HL-60/S4 treated with retinoic acid at 250 ng/mL for 4 days and 3 days (cell line): ENCODE measurements around the gene ZFYVE19.

Experiments used
- in situ Hi-C: fragments of 300-500 bp; cut with MboI; formaldehyde crosslinking; loops from 2 replicates; pipeline ENCODE4 v1.7.0; 2022; ENCODE audit warnings: low sequenced_read_pairs

ZFYVE19 gene

DNA sequence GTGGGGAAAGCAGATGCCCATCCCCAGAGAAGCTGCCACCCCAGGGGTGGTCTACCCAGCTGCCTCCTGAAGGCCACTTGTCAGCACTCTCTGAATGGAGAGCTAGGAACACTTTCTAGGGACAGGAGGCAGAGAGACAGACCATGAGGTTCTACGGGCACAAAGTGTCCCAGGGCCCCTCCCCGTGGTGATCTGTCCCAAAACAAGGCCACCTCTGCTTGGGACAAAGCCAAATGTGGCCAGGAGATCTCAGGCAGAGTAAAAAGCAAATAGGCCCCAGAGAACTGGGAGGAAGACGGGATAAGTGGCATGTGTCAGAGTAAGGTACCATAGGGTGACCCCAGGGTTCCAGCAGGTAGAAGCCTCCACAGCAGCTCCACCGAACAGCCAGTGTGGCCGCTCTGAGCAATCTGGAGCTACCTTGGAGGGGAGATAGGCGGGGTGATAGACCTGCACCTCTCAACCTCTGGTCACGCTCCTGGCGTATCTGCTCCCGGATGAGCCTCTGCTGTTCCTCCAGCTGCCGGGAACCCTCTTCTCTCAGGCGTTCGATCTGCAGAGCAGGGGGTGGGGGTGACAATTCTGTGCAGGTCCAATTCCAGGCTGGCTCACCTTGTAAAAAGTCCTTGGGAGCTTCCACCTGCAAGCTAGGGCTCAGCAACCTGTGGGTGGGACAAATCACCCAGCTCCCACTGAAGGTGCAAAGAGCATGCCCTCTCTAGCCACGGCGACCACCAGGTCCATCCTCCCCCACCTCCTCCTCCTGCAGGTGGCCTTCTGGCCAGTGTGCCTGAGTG lies 31.0 kb upstream of the ZFYVE19 start:
- in situ Hi-C loops, result no loop called here

DNA sequence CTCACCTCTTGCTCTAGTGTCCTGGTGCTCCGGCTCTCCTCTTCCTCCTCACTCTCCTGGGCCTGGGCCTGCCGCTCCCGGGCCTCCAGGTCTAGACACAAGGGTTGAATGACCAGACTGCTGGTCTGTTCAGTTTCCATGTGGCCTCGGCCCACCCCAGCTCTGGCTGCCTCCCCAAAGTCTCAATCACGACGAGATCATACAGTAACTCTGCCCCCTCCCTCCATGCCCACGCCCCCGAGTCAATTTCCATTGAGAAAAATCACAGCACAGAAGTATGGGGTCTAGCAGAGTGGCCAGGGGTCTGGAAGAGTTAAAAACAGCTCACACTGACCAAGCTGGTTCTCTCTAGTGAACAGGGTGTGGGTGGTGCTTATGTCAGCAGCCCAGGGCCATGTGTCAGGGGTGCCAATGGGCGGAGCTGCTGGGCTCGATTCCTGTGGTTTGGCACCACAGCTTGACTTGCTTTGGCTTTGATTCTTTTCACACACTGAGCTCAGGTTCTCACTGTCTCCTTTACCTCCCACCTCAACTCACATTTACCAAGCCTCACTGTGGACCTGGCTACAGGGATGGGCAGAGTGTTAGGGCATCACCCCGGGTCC lies 30.2 kb upstream of the ZFYVE19 start:
- in situ Hi-C loops, result no loop called here

DNA sequence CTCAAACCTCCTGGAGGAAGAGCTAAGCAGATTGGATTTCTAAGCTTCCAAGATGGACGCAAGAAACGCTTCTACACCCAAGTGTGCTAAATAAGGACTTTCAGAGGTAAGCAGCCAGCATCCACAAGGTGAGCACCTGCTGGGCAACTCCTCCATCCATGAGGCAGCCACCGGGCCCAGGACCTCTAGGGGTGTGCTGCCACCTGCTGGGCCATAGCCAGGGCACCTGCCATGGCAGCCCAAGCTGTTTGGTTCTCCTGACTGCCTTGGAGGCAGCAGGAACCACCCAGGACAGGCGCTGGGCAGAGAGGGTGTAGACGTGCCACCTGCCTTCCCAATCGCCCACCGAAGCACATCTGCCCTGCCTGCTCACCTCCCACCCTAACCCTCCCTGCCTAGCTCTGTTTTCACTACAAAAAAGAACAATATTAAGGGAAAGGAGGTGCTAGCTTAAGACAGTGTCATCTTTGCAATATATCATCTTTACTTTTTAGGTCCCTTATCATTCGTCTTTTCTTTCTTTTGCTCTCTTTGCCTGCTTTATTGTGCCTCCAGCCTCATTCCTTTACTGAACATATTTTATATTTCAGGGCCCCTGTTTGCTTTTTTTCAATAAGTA lies 24.2 kb upstream of the ZFYVE19 start:
- in situ Hi-C loops, result no loop called here

DNA sequence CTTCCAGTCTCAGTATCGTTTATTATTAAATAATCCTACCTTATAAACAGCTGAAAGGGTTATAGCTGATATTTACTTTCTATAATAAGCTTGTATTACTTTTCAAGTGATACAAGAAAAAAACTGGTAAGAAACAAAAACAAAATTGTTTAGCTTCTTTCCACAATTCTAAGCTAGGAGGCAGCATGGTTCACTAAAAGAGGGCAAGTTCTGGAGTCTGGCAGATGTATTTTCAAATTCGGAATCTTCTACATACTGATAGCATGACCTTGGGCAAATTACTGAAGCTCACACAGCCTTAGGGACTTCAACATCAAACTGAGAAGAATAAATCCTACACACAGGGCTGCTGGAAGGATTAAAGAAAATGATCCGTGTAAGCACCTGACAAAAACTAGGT lies 21.7 kb upstream of the ZFYVE19 start:
- in situ Hi-C loops, result no loop called here

DNA sequence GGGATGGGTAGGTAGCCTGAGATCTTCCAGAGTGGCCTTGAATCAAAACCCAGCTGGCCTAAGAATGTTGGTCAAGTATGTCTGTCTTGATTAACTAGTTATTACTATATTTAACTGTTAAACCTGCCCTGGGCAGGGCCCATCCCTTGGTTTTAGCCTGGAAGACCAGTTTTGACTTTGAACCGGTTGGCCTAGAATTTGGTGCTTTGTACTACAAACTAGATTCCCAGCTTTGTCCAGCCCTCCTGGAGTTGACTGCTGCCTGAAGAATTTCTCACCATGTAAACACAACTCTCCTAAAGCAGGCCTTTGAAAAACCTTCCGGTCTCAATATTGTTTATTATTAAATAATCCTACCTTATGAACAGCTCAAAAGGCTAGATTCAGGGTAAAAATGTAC lies 21.1 kb upstream of the ZFYVE19 start:
- in situ Hi-C loops, result no loop called here

DNA sequence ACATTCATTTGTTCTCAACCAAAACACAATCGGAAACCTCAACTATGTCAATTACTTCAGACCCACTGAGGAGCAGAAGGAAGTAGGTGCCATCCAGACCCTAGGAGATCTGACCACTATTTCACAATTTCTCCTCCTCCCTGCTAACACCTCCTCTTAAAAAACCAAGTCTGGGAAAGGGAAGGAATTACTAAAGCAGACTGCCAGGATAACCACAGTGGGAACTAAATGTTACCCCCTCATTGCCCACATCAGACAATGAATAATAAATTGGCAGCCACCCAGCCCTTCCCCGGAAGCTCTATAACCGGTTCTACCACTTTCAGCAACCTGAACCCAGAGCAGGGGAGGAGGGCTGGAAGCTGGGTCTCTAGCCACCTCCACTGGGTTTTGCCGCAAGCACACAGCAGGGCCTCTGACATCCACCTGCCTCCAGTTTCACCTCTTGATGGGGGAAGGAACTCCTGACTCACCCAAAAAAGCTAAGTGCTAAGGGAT lies 19.5 kb upstream of the ZFYVE19 start:
- in situ Hi-C loops, result no loop called here

DNA sequence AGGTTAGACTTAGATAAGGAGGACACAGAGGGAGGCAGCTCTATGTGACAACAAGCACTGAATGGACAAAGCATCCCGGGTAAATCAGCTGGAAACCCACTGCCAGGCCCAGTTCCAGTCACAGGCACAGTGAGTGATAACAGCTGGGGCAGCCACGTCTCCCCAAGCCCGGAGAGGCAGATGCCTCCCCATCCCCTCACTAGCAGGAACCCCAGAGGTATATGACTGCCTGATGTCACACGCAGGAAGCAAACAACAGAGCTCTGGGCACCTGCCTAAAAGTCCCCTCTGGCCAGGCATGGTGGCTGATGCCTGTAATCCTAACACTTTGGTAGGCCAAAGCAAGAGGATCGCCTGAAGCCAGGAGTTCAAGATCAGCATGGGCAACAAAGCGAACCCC lies 18.9 kb upstream of the ZFYVE19 start:
- in situ Hi-C loops, result no loop called here

DNA sequence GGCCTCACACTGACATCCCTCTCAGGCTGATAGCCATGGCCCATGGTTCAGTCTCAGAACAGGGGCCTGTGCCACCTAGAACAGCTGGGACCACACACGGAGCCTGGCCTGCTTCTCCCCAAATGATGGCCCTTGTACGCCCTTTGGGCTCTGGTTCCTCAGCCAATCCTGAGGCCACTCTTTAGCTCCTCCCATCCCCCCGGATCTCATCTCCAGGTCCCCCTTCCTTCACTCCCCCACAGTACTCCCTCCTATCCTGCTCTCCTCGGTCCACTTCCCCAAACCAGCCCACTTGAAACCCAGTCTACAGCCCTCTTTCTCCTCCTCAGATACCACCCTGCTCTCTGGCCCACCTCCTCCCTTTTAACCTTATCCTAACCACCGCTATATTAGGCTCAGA lies 17.8 kb upstream of the ZFYVE19 start:
- in situ Hi-C loops, result no loop called here

DNA sequence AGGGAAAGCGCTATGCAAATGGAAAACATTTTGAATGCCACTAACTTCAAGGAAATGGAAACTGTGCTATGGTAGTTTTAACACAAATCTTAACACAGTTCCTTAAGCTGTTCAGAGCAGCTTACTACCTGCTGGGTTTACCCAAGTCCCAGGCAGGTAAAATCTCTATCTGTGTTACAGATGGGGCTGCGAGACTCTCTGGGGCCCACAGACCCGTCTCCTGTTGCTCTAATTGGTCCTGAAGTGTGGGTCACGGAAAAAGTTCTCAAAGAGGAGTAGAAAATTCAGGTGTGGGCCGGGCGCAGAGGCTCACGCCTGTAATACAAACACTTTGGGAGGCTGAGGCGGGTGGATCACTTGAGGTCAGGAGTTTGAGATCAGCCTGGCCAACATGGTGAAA lies 16.9 kb upstream of the ZFYVE19 start:
- in situ Hi-C loops, result no loop called here

DNA sequence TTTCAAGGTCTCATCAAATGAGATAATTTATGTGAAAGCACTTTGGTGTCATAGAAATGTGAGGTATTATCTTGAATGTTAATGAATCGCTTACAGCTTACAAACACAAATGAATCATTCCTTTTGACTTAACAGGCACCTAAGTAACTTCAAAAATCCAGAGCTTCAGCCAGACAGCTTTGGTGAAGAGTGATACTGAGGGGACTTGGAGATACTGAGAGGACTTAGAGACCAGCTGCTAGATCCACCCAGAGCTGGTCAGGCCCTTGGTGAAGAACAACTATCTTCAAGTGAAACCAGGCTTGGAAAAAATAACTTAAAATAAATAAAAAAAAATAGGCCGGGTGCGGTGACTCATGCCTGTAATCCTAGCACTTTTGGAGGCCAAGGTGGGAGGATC lies 16.2 kb upstream of the ZFYVE19 start:
- in situ Hi-C loops, result no loop called here

DNA sequence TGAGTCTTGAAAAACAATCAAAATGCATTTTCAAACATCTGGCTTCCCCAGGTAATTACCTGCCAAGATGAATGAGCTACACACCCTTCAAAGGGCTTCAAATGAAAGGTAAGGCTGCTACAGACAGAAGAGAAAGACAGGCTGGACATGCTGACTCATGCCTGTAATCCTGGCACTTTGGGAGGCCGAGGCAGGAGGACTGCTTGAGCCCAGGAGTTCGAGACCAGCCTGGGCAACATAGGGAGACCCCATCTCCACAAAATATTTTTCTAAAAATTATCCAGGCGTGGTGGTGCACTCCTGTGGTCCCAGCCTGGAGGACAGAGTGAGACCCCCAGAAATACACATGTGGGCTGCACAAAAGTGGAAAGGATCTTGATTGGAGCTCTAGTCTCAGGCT lies 14.5 kb upstream of the ZFYVE19 start:
- in situ Hi-C loops, result no loop called here

DNA sequence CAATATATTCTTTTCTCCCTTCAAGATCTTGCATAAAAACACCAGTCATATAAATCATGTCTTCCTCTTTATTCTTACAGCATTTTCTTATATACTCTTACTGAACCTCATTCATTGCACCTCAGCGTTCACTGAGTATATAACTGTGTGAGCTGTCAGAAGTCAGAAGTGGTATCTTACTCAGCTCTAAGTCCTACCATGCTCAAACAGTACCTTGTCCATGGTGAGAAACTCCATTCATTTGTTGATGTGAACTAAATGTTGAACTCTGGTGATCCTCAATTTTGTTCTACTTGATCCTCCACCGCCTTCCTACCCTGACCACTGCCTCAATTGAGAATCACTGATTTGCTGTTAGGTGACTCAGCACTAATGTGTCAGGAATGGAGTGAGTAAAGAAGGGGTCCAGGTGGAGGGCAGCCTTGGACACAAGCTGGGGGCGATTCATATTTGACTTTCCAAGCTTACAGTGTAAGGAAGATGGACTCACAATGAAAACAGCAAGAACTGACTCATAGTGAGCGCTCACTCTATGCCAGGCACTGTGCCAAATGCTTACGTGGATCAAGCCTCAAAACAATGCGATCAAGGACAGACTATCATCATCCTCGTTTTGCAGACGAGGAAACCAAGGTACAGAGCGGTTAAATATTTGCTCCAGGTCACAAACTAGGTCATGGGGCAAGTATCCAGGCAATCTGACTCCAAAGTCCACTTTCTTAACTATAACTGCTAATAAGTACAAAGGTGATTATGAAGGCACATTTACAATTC lies 13.5 kb upstream of the ZFYVE19 start:
- in situ Hi-C loops, result no loop called here

DNA sequence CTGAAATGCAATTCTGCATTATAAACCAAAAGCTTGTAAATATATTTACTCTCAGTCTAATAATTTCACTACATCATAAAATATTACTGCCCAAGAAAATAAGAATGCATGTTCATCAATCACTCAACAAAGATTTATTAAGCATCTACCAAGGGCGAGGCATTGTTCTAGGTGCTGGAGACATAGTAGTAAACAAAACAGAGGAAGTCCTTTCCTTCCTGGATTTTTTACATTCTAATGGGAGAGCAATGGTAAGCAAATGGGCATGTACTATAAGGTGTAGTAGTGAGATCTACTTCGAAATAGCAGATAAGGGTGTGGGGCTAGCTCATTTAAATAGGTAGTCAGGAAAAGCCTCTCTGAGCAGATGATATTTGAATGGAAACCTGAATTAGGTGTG lies 10.8 kb upstream of the ZFYVE19 start:
- in situ Hi-C loops, result no loop called here

DNA sequence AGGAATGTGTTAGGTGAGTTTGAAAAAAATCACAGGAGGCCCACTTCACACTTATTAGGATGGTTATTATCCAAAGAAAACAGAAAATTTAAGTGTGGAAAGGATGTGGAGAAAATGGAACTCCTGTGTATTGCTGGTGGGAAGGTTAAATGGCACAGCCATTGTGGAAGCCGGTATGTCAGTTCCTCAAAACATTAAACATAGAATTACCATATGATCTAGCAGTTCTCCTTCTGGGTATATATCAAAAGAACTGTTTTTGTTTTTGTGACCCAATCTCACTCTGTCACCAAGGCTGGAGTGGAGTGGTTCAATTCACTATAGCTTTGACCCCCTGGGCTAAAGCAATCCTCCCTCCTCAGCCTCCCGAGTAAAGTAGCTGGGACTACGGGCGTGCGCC lies 10.4 kb upstream of the ZFYVE19 start:
- in situ Hi-C loops, result no loop called here

DNA sequence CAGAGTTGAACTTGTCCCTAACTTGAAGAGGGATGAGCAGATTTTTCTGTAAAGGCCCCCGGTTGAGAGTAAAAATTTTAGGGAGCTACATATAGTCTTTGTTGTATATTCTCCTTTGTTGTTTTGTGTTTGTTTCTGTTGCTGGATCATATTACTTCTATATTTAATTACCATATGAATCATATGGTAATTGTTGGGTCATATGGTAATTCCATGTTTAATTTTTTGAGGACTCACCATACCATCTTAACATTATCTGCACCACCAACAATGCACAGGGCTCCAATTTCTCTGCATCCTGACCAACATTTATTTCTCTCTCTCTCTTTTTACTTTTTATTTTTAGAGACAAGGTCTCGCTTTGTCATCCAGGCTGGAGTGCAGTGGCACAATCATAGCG lies 7.4 kb upstream of the ZFYVE19 start:
- in situ Hi-C loops, result no loop called here

DNA sequence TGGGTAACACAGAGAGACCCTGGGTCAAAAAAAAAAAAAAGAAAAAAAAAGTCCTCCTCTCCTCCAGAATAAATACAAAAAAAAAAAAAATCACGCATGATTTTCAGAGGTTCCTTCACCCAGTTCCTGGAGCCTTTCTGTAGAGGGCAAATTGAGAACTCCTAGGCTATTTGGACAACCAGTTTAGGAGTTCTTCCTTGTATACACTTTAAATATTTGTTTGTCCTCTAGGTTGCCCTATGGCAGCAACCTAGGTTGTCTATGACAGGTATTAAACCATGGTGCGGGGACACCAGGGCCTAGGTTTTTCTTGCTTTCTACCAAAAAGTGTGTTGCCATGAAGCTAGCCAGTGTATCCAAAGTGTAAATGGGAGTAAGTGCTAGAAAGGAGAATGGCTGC lies 3.8 kb upstream of the ZFYVE19 start:
- in situ Hi-C loops, result no loop called here

DNA sequence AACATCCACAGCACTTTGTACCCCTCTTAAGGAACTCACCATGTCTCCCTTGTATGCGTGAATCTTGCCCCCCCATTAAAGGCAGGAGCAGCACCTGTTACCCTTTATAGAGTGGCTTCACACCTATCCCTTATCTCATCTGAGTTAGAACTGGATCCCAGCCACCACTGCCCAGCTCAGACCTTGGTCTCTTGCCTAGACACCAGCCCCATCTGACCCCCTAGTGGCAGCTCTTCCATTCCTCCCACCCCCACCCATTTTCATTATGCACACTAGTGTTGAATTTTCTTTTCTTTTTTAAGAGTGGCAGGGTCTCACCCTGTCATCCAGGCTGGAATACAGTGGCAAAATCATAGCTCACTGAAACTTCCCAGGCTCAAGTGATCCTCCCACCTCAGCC lies 3.2 kb upstream of the ZFYVE19 start:
- in situ Hi-C loops, result no loop called here

DNA sequence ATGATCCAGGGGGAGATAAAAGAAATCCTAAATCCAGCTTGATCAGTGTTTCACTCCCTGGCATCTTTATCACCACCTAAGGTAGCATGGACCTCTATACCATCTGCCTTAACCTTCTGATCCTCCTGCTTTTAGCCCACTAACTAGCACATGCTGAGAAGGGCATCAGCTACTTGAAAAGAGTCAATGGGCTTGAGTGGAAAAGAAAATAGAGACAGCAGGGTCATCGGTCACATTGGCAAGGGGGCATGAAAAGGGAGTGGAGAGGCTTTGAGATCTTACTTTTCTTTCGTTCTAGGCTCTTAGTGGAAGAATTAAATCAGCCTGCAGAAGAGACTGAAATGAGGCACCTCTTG lies 239 bp upstream of the ZFYVE19 start:
- in situ Hi-C loops, result no loop called here

DNA sequence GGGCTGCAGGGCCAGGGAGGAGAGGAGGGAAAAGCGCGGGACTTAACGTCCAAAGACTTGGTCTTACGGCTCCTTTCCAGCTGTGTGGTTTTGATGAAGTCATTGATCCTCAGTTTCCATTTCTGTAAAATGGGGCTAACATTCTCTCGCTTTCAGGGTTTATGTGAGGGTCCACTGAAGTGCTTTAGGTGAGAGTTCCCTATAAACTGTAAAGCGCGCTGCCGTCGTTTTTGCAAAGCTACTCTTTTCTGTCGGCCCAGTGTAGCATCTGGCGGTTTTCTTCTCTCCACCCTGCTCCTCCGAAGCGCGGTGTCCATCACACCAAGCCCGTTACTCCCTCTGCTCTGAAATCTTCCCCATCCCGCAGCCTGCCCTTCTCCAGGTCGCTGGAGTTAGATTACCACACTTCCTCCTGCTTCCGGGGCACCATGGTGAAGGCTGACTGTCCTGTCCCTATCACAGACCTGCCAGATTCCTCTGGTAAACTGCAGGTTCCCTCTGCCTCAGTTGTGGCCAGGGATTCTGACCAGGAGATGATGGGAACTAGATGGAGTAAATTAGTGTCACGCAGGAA lies 1.1 kb downstream of the ZFYVE19 start:
- in situ Hi-C loops, result no loop called here

DNA sequence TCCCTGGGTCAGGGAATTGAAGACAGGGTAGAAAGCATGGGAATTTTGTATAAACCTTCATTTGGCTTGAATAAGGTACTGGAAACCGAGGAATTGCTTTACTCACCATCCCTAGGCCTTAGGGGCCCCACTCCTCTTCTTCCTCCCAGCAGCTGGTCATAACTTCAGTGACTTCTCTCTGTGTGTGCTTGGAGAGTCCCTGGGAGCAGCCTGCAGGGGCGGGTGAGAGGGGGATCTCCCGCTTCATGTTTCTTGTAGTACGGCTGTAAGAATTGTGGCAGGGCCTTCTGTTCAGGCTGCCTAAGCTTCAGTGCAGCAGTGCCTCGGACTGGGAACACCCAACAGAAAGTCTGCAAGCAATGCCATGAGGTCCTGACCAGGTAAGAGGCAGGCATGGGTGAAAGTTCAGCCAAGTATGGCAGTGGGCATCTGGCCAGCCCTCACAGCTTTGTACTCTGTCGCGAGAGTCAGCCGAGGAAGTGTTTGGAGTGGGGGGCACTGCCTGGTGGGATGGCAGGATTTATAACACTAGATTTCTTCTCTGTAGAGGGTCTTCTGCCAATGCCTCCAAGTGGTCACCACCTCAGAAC lies 2.1 kb downstream of the ZFYVE19 start:
- in situ Hi-C loops, result no loop called here
